Spleen (tissue), 11 donors: ENCODE results near the gene PKN1. TPM values are rescaled to one million over a fixed set of nuclear protein-coding genes. Genes with fewer than 3 reads are reported as not detected.
A peak's percentile ranks its signal among the peaks of the same experiment; 100 is the strongest.

Source experiments
- DNase-seq: peaks from one replicate; pipeline ENCODE4 v3.0.0-alpha.2; 2020
- H3K27ac ChIP-seq, 8 donors: fragments of 200-600 bp; sonication (generic) in 7 of 8; 1 replicate in 4 of 8; 2 replicates in 4 of 8; pipeline versions ENCODE4 v1.5.0 to v1.8.0; 2016 to 2021; ENCODE audit warnings: inconsistent platforms in 4 of 8, mild to moderate bottlenecking in 4 of 8, moderate library complexity in 1 of 8
- H3K27me3 ChIP-seq, 7 donors: fragments of 200-600 bp; sonication (generic) in 6 of 7; replicated peaks in 1 of 7; 1 replicate in 4 of 7; 2 replicates in 3 of 7; pipeline versions ENCODE4 v1.5.0 to v1.8.0; 2016 to 2021; ENCODE audit warnings: inconsistent platforms in 3 of 7, mild to moderate bottlenecking in 1 of 7
- H3K36me3 ChIP-seq, 6 donors: fragments of 200-600 bp; sonication (generic) in 5 of 6; 1 replicate in 4 of 6; 2 replicates in 2 of 6; pipeline versions ENCODE4 v1.5.0 to v1.8.0; 2016 to 2021; ENCODE audit warnings: inconsistent platforms in 2 of 6
- H3K4me1 ChIP-seq, 6 donors: fragments of 200-600 bp; sonication (generic) in 5 of 6; 1 replicate in 3 of 6; 2 replicates in 3 of 6; pipeline versions ENCODE4 v1.5.0 to v1.8.0; 2016 to 2021; ENCODE audit warnings: inconsistent platforms in 3 of 6
- H3K4me3 ChIP-seq, 8 donors: fragments of 200-600 bp; sonication (generic) in 7 of 8; 1 replicate in 4 of 8; 2 replicates in 4 of 8; pipeline versions ENCODE4 v1.5.0 to v1.8.0; 2016 to 2021; ENCODE audit warnings: inconsistent platforms in 4 of 8, mild to moderate bottlenecking in 4 of 8, moderate library complexity in 2 of 8
- H3K9me3 ChIP-seq, 8 donors: fragments of 200-600 bp; sonication (generic) in 7 of 8; 1 replicate in 4 of 8; 2 replicates in 4 of 8; pipeline versions ENCODE4 v1.5.0 to v1.8.0; 2016 to 2021; ENCODE audit warnings: inconsistent platforms in 4 of 8
- CTCF ChIP-seq, 11 experiments: fragments of 200-600 bp in 7 of 11; fragments of 450-650 bp in 4 of 11; sonication (generic) in 4 of 11; IDR thresholded peaks in 8 of 11; conservative IDR thresholded peaks in 3 of 11; 1 replicate in 7 of 11; 2 replicates in 4 of 11; pipeline versions ENCODE4 v1.4.0 to v1.8.0; 2016 to 2021; ENCODE audit warnings: antibody characterized with exemption in 11 of 11, inconsistent platforms in 4 of 11, mild to moderate bottlenecking in 1 of 11
- POLR2A ChIP-seq, 3 donors: fragments of 450-650 bp; IDR thresholded peaks; one replicate each; pipeline ENCODE4 v1.5.1; 2017; ENCODE audit warnings: antibody characterized with exemption in 3 of 3, mild to moderate bottlenecking in 1 of 3
- POLR2AphosphoS5 ChIP-seq, 3 donors: sonication (generic); formaldehyde crosslinking; IDR thresholded peaks; one replicate each; pipeline ENCODE4 v1.5.1; 2017; ENCODE audit warnings: antibody characterized with exemption in 3 of 3
- WGBS, 5 donors: extraction: QIAGEN DNeasy Blood & Tissue Kit in 3 of 5; methylation state at CpG; one replicate each; pipeline versions ENCODE4 v1.1.5 to v1.1.7; 2013 to 2018; 5-methylcytosine and 5-hydroxymethylcytosine counted together
- intact Hi-C: fragments of 100-400 bp; cut with DNase I; formaldehyde crosslinking; loops from one replicate; pipeline ENCODE4 v1.15.0; 2023; ENCODE audit warnings: low total_unique reads
- polyA plus RNA-seq, 3 donors: library from polyadenylated mRNA; stranded (reverse); fragments of 200-250 nt; gene quantifications; one replicate each; pipeline ENCODE4 v1.2.1, GENCODE V29; 2013
- total RNA-seq, 7 donors: library from RNA; depleted of rRNA in 3 of 7; stranded (reverse); fragments of >200 nt in 3 of 7; fragmentation: NEBNext Ultra II Directional in 4 of 7; extraction: Animal tissue kit (Norgen Biotek cat#: 25700) in 4 of 7; gene quantifications; one replicate each; pipeline versions ENCODE4 v1.1.0 to v1.2.1, GENCODE V29; 2016 to 2021
- donor health status: healthy with polysubstance abuse.
- donor health status: DM: no; HTN: no; CAD: no; lungs with moderate emphysema.
- donor health status: DM: no; HTN: no; CAD: no.
- donor health status: Bipolar disorder and iron deficiency.
- donor health status: healthy.
- donor health status: DM: no; HTN: no; CAD: no.
- donor health status: DM: yes; HTN: yes; CAD: no.

Gene PKN1
- total and polyA plus RNA-seq, 10 donors: 93.3 to 213 (median 166) TPM

- Histone ChIP-seq H3K4me1 (peaks cover 59 to 100% (median 87%) of the 10 kb centered on the region in 6 donors), H3K27ac (peak overlapping the region in 5 of 8 donors; percentile 27 to 89 (median 83)), H3K36me3 (peaks cover 2 to 100% (median 66%) of the 10 kb centered on the region in 6 donors), H3K27me3 (no peaks in the 10 kb centered on the region), H3K9me3 (no peaks in the 10 kb centered on the region), H3K4me3 (no peak overlapping the region)
- TF ChIP-seq POLR2A (IDR thresholded peaks at IDR 0.05): no peak
- TF ChIP-seq POLR2AphosphoS5 (IDR thresholded peaks at IDR 0.05): peak in 1 of 3 donors; percentile 28
- intact Hi-C loops: no loop called here
- DNase-seq: no peak
- WGBS, 5 donors: 81 to 91% (median 85%) methylated on average over 8 of the region's 8 CpGs
Measured at GRCh38 chr19:14411938-14412245, 21.2 kb upstream of the PKN1 start.

GRCh38 chr19:14412324-14412995 is 20.6 kb upstream of the PKN1 start:
- intact Hi-C loops: no loop called here
- no peaks in the 10 kb centered on the region for H3K9me3 ChIP-seq
- no peak for DNase-seq
- TF ChIP-seq CTCF (IDR thresholded peaks at IDR 0.05 in 8 of 11, conservative IDR thresholded peaks at IDR 0.05 in 3 of 11): no peak
- no peak for TF ChIP-seq POLR2A (IDR thresholded peaks at IDR 0.05)
- peak; percentile 23 to 82 (median 51) for TF ChIP-seq POLR2AphosphoS5 (IDR thresholded peaks at IDR 0.05)
- peak overlapping the region in 1 of 8 donors; percentile 1 for H3K4me3 ChIP-seq
- H3K4me1 ChIP-seq: peaks cover 64 to 100% (median 90%) of the 10 kb centered on the region in 6 donors
- peaks cover 2 to 100% (median 60%) of the 10 kb centered on the region in 6 donors for H3K36me3 ChIP-seq
- H3K27ac ChIP-seq: peak overlapping the region in 4 of 8 donors; percentile 81 to 89 (median 84)
- 72 to 91% (median 84%) methylated on average over 15 to 25 of the region's 25 CpGs for WGBS, 5 donors
- H3K27me3 ChIP-seq: no peaks in the 10 kb centered on the region

- DNase-seq: no peak
- Histone ChIP-seq H3K9me3 (no peaks in the 10 kb centered on the region), H3K4me3 (no peak overlapping the region), H3K4me1 (peaks cover 67 to 100% (median 94%) of the 10 kb centered on the region in 6 donors), H3K27ac (peak overlapping the region in 5 of 8 donors; percentile 27 to 89 (median 83)), H3K27me3 (no peaks in the 10 kb centered on the region), H3K36me3 (peaks cover 2 to 93% (median 53%) of the 10 kb centered on the region in 6 donors)
- WGBS, 5 donors: 82 to 88% (median 82%) methylated on average over 15 of the region's 15 CpGs
- intact Hi-C loops: no loop called here
- TF ChIP-seq CTCF (IDR thresholded peaks at IDR 0.05 in 8 of 11, conservative IDR thresholded peaks at IDR 0.05 in 3 of 11) (no peak), POLR2A (IDR thresholded peaks at IDR 0.05) (no peak), POLR2AphosphoS5 (IDR thresholded peaks at IDR 0.05) (no peak)
Measured at GRCh38 chr19:14412996-14413692, 20.0 kb upstream of the PKN1 start.

- H3K4me3 ChIP-seq: no peak overlapping the region
- WGBS, 5 donors: 69 to 80% (median 77%) methylated on average over 3 of the region's 3 CpGs
- peaks cover 2 to 87% (median 48%) of the 10 kb centered on the region in 6 donors for H3K36me3 ChIP-seq
- H3K9me3 ChIP-seq: no peaks in the 10 kb centered on the region
- H3K27me3 ChIP-seq: no peaks in the 10 kb centered on the region
- intact Hi-C loops: no loop called here
- H3K4me1 ChIP-seq: peaks cover 64 to 100% (median 95%) of the 10 kb centered on the region in 6 donors
- peak overlapping the region in 5 of 8 donors; percentile 27 to 89 (median 83) for H3K27ac ChIP-seq
- DNase-seq: no peak
- TF ChIP-seq CTCF (IDR thresholded peaks at IDR 0.05 in 8 of 11, conservative IDR thresholded peaks at IDR 0.05 in 3 of 11): no peak
- no peak for TF ChIP-seq POLR2AphosphoS5 (IDR thresholded peaks at IDR 0.05)
- TF ChIP-seq POLR2A (IDR thresholded peaks at IDR 0.05): no peak
Measured at GRCh38 chr19:14413693-14414181, 19.4 kb upstream of the PKN1 start.
